OCI-LY3 (cell line): ENCODE results near the gene ING4.

Source experiments
- CTCF ChIP-seq: fragments of 200-600, 300-600 bp; sonication (generic); IDR thresholded peaks from 2 replicates; pipeline ENCODE4 v1.5.1; 2014; ENCODE audit warnings: antibody characterized with exemption, low read length, low read depth
- EZH2phosphoT487 ChIP-seq: fragments of 200-600 bp; shearing (Covaris generic); IDR thresholded peaks from 2 replicates; pipeline ENCODE4 v1.6.1; 2018; ENCODE audit warnings: antibody characterized with exemption, mixed run types, low read depth

GRCh38 chr12:6688999-6689882, 26.3 kb upstream of the ING4 start, which contains the start of gene ZNF384:
- TF ChIP-seq CTCF, result no peak
- no peak for TF ChIP-seq EZH2phosphoT487
